HG03457 (cell line): ENCODE measurements around the gene DCLK1.

Experiments
- ATAC-seq: cut with Tn5 transposase; IDR thresholded peaks from one replicate; pipeline ENCODE4 v1.9.1; 2021; ENCODE audit warnings: moderate number of reproducible peaks; ENCODE audit not compliant: unreplicated experiment

DCLK1 gene

GRCh38 chr13:35909837-35910540, 221.2 kb downstream of the DCLK1 start:
- ATAC-seq: no peak

GRCh38 chr13:35909091-35909490, 222.1 kb downstream of the DCLK1 start:
- ATAC-seq: no peak

GRCh38 chr13:35908226-35908625, 223.0 kb downstream of the DCLK1 start:
- no peak for ATAC-seq

GRCh38 chr13:35906636-35907035, 224.5 kb downstream of the DCLK1 start:
- no peak for ATAC-seq

GRCh38 chr13:35903075-35903474, 228.1 kb downstream of the DCLK1 start:
- no peak for ATAC-seq

- ATAC-seq: no peak
Observed at GRCh38 chr13:35898041-35898440, 233.1 kb downstream of the DCLK1 start.

GRCh38 chr13:35894636-35895035, 236.5 kb downstream of the DCLK1 start:
- ATAC-seq: no peak

GRCh38 chr13:35892837-35893814, 238.1 kb downstream of the DCLK1 start:
- no peak for ATAC-seq

- ATAC-seq: no peak
Observed at GRCh38 chr13:35891507-35892441, 239.4 kb downstream of the DCLK1 start.

GRCh38 chr13:35889560-35889959, 241.6 kb downstream of the DCLK1 start:
- ATAC-seq: no peak

GRCh38 chr13:35888981-35889380, 242.2 kb downstream of the DCLK1 start:
- no peak for ATAC-seq

GRCh38 chr13:35888457-35888883, 242.7 kb downstream of the DCLK1 start:
- ATAC-seq: no peak

- ATAC-seq: no peak
Observed at GRCh38 chr13:35887115-35887666, 244.0 kb downstream of the DCLK1 start.

- ATAC-seq: no peak
Observed at GRCh38 chr13:35886332-35887114, 244.7 kb downstream of the DCLK1 start.

- no peak for ATAC-seq
Observed at GRCh38 chr13:35884211-35884760, 246.9 kb downstream of the DCLK1 start.

- ATAC-seq: no peak
Observed at GRCh38 chr13:35882722-35883497, 248.3 kb downstream of the DCLK1 start.

- ATAC-seq: no peak
Observed at GRCh38 chr13:35881360-35881759, 249.8 kb downstream of the DCLK1 start.

GRCh38 chr13:35879111-35879510, 252.1 kb downstream of the DCLK1 start:
- no peak for ATAC-seq

GRCh38 chr13:35876601-35877000, 254.6 kb downstream of the DCLK1 start:
- ATAC-seq: no peak
